ENCODE data around the gene DROSHA.

DNA sequence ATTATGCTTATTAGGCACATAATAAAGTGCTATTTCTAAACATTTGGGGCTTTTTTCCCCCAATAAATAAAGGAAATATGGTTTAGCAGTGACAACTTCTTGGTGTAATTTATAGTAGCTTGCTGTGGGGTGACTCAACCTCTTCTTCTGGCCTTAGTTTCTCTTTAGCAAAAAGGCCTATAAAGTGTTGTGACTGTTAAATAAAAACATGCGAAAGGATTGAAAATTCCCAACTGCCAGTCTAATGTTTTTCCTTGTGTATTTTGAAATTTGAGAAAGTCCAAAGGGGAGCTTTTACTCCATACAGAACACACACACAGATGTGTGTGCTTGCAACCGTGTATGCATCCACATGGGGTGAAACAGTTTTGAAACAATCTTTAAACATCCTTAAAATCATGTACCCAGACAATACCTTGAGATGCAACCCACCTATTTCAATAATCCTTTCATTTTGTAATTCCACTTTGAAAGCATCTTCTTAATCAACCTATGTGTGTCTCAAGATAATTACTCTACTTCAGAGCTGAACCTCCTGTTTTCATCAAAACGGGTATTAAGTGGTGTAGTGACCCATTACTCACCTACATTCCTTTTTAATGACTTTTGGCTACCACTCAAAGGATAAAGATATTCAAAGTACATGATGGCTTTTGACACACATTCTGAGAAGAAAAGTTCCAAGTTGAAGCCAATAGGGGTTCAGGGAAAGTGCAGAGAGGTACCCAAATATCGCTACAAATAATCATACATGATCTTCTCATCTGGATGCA is 123.8 kb downstream of the DROSHA start:
- TF ChIP-seq, protein P1, sequence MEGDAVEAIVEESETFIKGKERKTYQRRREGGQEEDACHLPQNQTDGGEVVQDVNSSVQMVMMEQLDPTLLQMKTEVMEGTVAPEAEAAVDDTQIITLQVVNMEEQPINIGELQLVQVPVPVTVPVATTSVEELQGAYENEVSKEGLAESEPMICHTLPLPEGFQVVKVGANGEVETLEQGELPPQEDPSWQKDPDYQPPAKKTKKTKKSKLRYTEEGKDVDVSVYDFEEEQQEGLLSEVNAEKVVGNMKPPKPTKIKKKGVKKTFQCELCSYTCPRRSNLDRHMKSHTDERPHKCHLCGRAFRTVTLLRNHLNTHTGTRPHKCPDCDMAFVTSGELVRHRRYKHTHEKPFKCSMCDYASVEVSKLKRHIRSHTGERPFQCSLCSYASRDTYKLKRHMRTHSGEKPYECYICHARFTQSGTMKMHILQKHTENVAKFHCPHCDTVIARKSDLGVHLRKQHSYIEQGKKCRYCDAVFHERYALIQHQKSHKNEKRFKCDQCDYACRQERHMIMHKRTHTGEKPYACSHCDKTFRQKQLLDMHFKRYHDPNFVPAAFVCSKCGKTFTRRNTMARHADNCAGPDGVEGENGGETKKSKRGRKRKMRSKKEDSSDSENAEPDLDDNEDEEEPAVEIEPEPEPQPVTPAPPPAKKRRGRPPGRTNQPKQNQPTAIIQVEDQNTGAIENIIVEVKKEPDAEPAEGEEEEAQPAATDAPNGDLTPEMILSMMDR (conservative IDR thresholded peaks at IDR 0.05 in 1 of 2, IDR thresholded peaks at IDR 0.05 in 1 of 2; ENCODE audit: extremely low read depth in 1 of 2, insufficient read depth in 1 of 2, low read depth in 1 of 2, low read length in 2 of 2) = no peak
- TF ChIP-seq EZH2 (IDR thresholded peaks at IDR 0.05; ENCODE audit: borderline replicate concordance, low read length) = no peak
